Dermis blood vessel endothelial cell (primary cell): Measurements from ENCODE around the gene MRPL53. TPM values are rescaled to one million over a fixed set of nuclear protein-coding genes. Genes with fewer than 3 reads are reported as not detected.

Experiments
- DNase-seq: peaks from one replicate; pipeline ENCODE4 v3.0.0; 2010
- total RNA-seq: library from RNA; depleted of rRNA; stranded (reverse); fragments of >200 nt; gene quantifications from 2 replicates; pipeline ENCODE4 v1.2.3, GENCODE V29; 2014

MRPL53 gene
- total RNA-seq, 1 donor from 2014 or later, result 33.7 TPM

DNA sequence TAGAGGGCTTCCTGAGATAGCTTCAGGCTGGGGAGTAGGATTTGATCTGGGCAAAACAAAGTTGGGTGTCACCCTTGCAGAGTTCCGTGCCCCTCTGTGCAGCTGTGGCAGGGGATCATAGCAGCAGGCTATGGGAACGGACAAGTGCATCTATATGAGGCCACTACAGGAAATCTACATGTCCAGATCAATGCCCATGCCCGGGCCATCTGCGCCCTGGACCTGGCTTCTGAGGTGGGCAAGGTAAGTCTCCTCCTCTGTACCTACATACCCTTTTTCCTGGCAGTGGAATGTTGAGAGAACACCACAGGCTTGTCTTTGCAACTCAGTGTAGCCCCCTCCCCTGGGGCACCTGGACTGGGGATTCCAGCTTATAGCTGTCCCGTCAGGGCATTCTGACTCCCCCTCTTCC, 47.5 kb downstream of the MRPL53 start:
- DNase-seq, result no peak

DNA sequence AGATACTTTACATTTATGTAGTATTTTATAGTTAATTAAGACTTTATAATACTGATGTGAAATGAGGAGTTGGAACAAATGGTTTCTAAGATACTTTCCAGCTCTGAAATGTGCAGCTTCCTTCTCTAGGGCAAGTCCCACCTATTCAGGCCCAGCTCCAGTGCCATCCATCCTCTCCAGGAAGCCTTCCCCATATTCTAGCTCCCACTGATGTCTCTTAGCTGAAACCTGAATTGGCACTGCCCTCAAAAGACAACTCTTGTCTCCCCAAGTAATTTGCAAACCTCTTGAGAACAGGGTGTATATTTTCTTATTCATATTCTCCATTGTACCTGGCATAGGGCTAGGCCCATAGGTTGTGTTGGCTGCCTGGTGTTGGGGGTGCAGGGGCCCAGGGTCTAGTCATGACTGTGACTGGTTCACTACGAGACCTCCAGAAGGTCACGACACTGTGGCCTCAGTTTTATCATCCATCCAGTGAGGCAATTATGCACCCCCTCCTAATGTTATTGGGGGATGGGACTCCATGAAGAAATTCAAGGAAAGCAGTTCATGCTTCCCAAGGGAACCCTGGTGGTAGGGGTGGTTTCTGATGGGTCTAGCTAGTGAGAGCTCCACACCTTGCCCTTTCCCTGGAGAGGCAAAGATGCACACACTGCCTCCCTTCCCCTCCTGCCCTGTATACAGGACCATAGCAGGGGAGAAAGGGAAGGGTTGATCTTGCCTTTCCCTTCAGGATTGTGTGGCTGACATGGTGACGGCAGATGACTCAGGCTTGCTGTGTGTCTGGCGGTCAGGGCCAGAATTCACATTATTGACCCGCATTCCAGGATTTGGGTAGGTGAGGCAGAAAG, 48.1 kb downstream of the MRPL53 start:
- DNase-seq, result no peak

DNA sequence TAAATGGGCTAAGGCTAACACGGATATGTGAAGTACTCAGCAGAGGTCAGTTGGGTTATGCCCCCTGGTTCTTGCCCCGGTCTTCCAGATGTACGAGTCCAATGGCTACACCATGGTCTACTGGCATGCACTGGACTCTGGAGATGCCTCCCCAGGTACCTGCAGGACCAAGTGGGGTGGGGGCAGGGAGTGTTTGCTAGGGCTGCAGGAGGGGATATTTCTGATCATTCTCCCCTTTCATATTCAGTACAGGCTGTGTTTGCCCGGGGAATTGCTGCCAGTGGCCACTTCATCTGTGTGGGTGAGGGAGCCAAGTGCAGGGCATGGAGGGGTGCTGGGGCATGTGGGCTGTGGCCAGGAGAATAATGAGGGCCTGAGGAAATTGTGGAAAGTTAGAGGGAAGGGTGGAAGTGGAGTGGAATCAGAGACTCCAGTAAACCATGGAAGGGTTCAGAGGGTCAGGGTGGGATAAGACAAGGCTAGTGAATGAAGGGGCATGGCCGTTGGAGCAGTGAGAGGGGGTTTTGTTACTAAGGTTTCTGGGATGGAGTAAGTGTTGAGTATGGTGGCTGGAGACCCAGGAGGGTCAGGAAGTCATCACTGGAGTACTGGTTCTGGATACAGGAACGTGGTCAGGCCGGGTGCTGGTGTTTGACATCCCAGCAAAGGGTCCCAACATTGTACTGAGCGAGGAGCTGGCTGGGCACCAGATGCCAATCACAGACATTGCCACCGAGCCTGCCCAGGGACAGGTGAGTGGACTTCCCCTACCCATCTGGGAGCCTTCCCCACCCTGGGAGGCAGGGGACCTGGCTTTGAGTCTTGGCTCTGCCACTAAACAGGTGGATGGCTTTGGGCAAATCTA, 49.0 kb downstream of the MRPL53 start:
- no peak for DNase-seq

Other genes starting within 250 kb of the MRPL53 start
- 0.33 TPM in 1 of 2 replicates, not detected in the other for gene SLC4A5, start 129.3 kb downstream of the MRPL53 start, total RNA-seq
- gene DCTN1, start 92.4 kb downstream of the MRPL53 start, total RNA-seq, result 160 and 207 TPM in 2 replicates
- 0.14 and 0.17 TPM in 2 replicates for gene C2orf81, start 51.1 kb downstream of the MRPL53 start, total RNA-seq
- gene WDR54, start 51.0 kb downstream of the MRPL53 start, total RNA-seq, result 23.3 and 36.9 TPM in 2 replicates
- gene RTKN, start 30.7 kb downstream of the MRPL53 start, total RNA-seq, result 21.6 and 27.0 TPM in 2 replicates
- 6.5 and 24.0 TPM in 2 replicates for gene INO80B, start 17.6 kb downstream of the MRPL53 start, total RNA-seq
- 34.3 and 44.9 TPM in 2 replicates for gene WBP1, start 14.2 kb downstream of the MRPL53 start, total RNA-seq
- gene MOGS, start 7.3 kb downstream of the MRPL53 start, total RNA-seq, result 74.4 and 85.1 TPM in 2 replicates
- 14.9 and 22.8 TPM in 2 replicates for gene CCDC142, start 10.3 kb upstream of the MRPL53 start, total RNA-seq
- 18.2 and 21.6 TPM in 2 replicates for gene TTC31, start 10.4 kb upstream of the MRPL53 start, total RNA-seq
- gene LBX2, start 26.9 kb upstream of the MRPL53 start, total RNA-seq, result 0.98 and 2.9 TPM in 2 replicates
- gene PCGF1, start 35.0 kb upstream of the MRPL53 start, total RNA-seq, result 9.7 and 11.7 TPM in 2 replicates
- gene TLX2, start 41.8 kb upstream of the MRPL53 start, total RNA-seq, result 0.17 TPM in 1 of 2 replicates, not detected in the other
- gene DQX1, start 53.6 kb upstream of the MRPL53 start, total RNA-seq, result not detected in 2 replicates
- 87.2 and 127 TPM in 2 replicates for gene AUP1, start 57.0 kb upstream of the MRPL53 start, total RNA-seq
- gene HTRA2, start 57.3 kb upstream of the MRPL53 start, total RNA-seq, result 50.9 and 51.8 TPM in 2 replicates
- gene LOXL3, start 81.3 kb upstream of the MRPL53 start, total RNA-seq, result 0.85 and 1.7 TPM in 2 replicates
- gene DOK1, start 82.0 kb upstream of the MRPL53 start, total RNA-seq, result 20.8 and 21.5 TPM in 2 replicates
- gene M1AP, start 175.7 kb upstream of the MRPL53 start, total RNA-seq, result not detected in 2 replicates
- gene SEMA4F, start 181.6 kb upstream of the MRPL53 start, total RNA-seq, result 4.4 and 5.0 TPM in 2 replicates